ENCODE measurements around the gene SMC5. TPM values are rescaled to one million over a fixed set of nuclear protein-coding genes. Genes with fewer than 3 reads are reported as not detected.

The SMC5 gene
- total RNA-seq, 1 experiment from 2014 or later = 41.9 TPM

GRCh38 chr9:70255486-70255885 lies 3.3 kb upstream of the SMC5 start:
- H2AFZ ChIP-seq = peak overlapping the region; percentile 77
- DNase-seq = no peak
- peaks cover 6% of the 10 kb centered on the region; the same call in 1 of the 2 replicates for H4K20me1 ChIP-seq (ENCODE audit: insufficient read depth)
- ChIA-PET POLR2A (ENCODE audit: unreplicated experiment) (interaction anchor here (0.5 to 1.0 kb wide), 4 partner anchors 436 to 706 kb away, joined by 3 to 10 read pairs (median 3); no protein-coding TSS in a partner anchor), CTCF (interaction anchor here (1.1 kb wide), 1 partner anchor 284 kb away, joined by 4 read pairs; no protein-coding TSS in a partner anchor)
- no peaks in the 10 kb centered on the region for H3K27me3 ChIP-seq (ENCODE audit: insufficient read depth, low read depth)
- no peaks in the 10 kb centered on the region for H3K36me3 ChIP-seq (ENCODE audit: low read depth)
- intact Hi-C loops (cut with micrococcal nuclease; ENCODE audit: unreplicated experiment) = loop anchor here (5.0 to 10.0 kb wide), 4 partner anchors 213 to 581 kb away; partner anchors contain the start of genes APBA1 and MAMDC2
- H3K4me2 ChIP-seq = peak overlapping the region; percentile 83
- peaks cover 26% of the 10 kb centered on the region for H3K79me2 ChIP-seq (ENCODE audit: low read depth)
- H3K27ac ChIP-seq = peak overlapping the region; percentile 68
- TF ChIP-seq EZH2 (IDR thresholded peaks at IDR 0.05; ENCODE audit: low read depth) (no peak), CTCF (conservative IDR thresholded peaks at IDR 0.05) (no peak)
- H3K4me3 ChIP-seq = peak overlapping the region; percentile 75
- H3K9me3 ChIP-seq (ENCODE audit: insufficient read depth, low read depth) = no peaks in the 10 kb centered on the region
- peaks cover 28% of the 10 kb centered on the region for H3F3A ChIP-seq (ENCODE audit: insufficient read depth, low read depth)
- no TSS peak for BruUV-seq (replicated peaks)
- H3K9me2 ChIP-seq (ENCODE audit: insufficient read depth) = no peaks in the 10 kb centered on the region
- peaks cover 42% of the 10 kb centered on the region for H3K4me1 ChIP-seq (replicated peaks; ENCODE audit: insufficient read depth)

- intact Hi-C loops (cut with micrococcal nuclease; ENCODE audit: unreplicated experiment) = loop anchor here (2.0 to 10.0 kb wide), 5 partner anchors 137 to 581 kb away; partner anchors contain the start of genes APBA1 and MAMDC2
- no peaks in the 10 kb centered on the region for H3K27me3 ChIP-seq (ENCODE audit: insufficient read depth, low read depth)
- peak overlapping the region; percentile 75 for H3K4me3 ChIP-seq
- H4K20me1 ChIP-seq (ENCODE audit: insufficient read depth) = peaks cover 12% of the 10 kb centered on the region
- ChIA-PET CTCF (interaction anchor here (1.1 kb wide), 1 partner anchor 285 kb away, joined by 4 read pairs; no protein-coding TSS in a partner anchor), POLR2A (ENCODE audit: unreplicated experiment) (interaction anchor here (0.6 to 1.0 kb wide), 4 partner anchors 163 to 611 kb away, joined by 3 to 8 read pairs (median 4); no protein-coding TSS in a partner anchor)
- H3K4me1 ChIP-seq (replicated peaks; ENCODE audit: insufficient read depth) = peaks cover 49% of the 10 kb centered on the region
- H2AFZ ChIP-seq = peak overlapping the region; percentile 77
- no TSS peak for BruUV-seq (replicated peaks)
- H3K27ac ChIP-seq = peak overlapping the region; percentile 68
- H3K9me3 ChIP-seq (ENCODE audit: insufficient read depth, low read depth) = no peaks in the 10 kb centered on the region
- peaks cover 35% of the 10 kb centered on the region for H3F3A ChIP-seq (ENCODE audit: insufficient read depth, low read depth)
- peak overlapping the region; percentile 83 for H3K4me2 ChIP-seq
- TF ChIP-seq EZH2 (IDR thresholded peaks at IDR 0.05; ENCODE audit: low read depth) = no peak
- no peak for TF ChIP-seq CTCF (conservative IDR thresholded peaks at IDR 0.05)
- no peaks in the 10 kb centered on the region for H3K36me3 ChIP-seq (ENCODE audit: low read depth)
- peaks cover 32% of the 10 kb centered on the region for H3K79me2 ChIP-seq (ENCODE audit: low read depth)
- DNase-seq = peak; percentile 33 to 85
- no peaks in the 10 kb centered on the region for H3K9me2 ChIP-seq (ENCODE audit: insufficient read depth)
Observed at GRCh38 chr9:70256123-70256551, 2.6 kb upstream of the SMC5 start.

GRCh38 chr9:70257502-70257901 lies 1.3 kb upstream of the SMC5 start:
- peaks cover 24% of the 10 kb centered on the region for H4K20me1 ChIP-seq (ENCODE audit: insufficient read depth)
- ChIA-PET POLR2A (ENCODE audit: unreplicated experiment) (interaction anchor here (0.6 kb wide), 2 partner anchors 153 to 203 kb away, joined by 4 to 7 read pairs; no protein-coding TSS in a partner anchor), CTCF (no interaction called here)
- no peaks in the 10 kb centered on the region for H3K9me3 ChIP-seq (ENCODE audit: insufficient read depth, low read depth)
- TF ChIP-seq CTCF (conservative IDR thresholded peaks at IDR 0.05) (no peak), EZH2 (IDR thresholded peaks at IDR 0.05; ENCODE audit: low read depth) (no peak)
- DNase-seq = no peak
- H3K27me3 ChIP-seq (ENCODE audit: insufficient read depth, low read depth) = no peaks in the 10 kb centered on the region
- no peaks in the 10 kb centered on the region for H3K9me2 ChIP-seq (ENCODE audit: insufficient read depth)
- BruUV-seq (replicated peaks) = no TSS peak
- intact Hi-C loops (cut with micrococcal nuclease; ENCODE audit: unreplicated experiment) = loop anchor here (2.0 to 10.0 kb wide), 5 partner anchors 139 to 583 kb away; partner anchors contain the start of genes APBA1 and MAMDC2
- H3K27ac ChIP-seq = peak overlapping the region; percentile 89
- peak overlapping the region; percentile 75 for H3K4me3 ChIP-seq
- peak overlapping the region; percentile 93; the same call in 1 of the 2 replicates for H2AFZ ChIP-seq
- H3K4me1 ChIP-seq (replicated peaks; ENCODE audit: insufficient read depth) = peaks cover 60% of the 10 kb centered on the region
- no peaks in the 10 kb centered on the region for H3K36me3 ChIP-seq (ENCODE audit: low read depth)
- H3F3A ChIP-seq (ENCODE audit: insufficient read depth, low read depth) = peaks cover 37% of the 10 kb centered on the region
- H3K79me2 ChIP-seq (ENCODE audit: low read depth) = peaks cover 46% of the 10 kb centered on the region
- H3K4me2 ChIP-seq = peak overlapping the region; percentile 83
